Jurkat, Clone E6-1 (cell line): ENCODE measurements around the gene RADIL.

ENCODE experiments used
- DNase-seq: peaks from one replicate; pipeline ENCODE4 v3.0.0-alpha.2; 2011; ENCODE audit warnings: low read depth, low spot score
- H3K4me3 ChIP-seq: 2 replicates; pipeline ENCODE4 v1.5.1; 2011; ENCODE audit warnings: mild to moderate bottlenecking, low read length, control low read depth, moderate library complexity

The RADIL gene

GRCh38 chr7:4769761-4770160 lies 113.8 kb downstream of the RADIL start:
- H3K4me3 ChIP-seq, result no peak overlapping the region
- DNase-seq, result no peak

- no peak overlapping the region for H3K4me3 ChIP-seq
- no peak for DNase-seq
Observed at GRCh38 chr7:4768597-4769569, 114.6 kb downstream of the RADIL start.

- no peak overlapping the region for H3K4me3 ChIP-seq
- DNase-seq, result no peak
Observed at GRCh38 chr7:4766666-4767519, 116.6 kb downstream of the RADIL start.

GRCh38 chr7:4765776-4766490 lies 117.6 kb downstream of the RADIL start:
- H3K4me3 ChIP-seq, result no peak overlapping the region
- DNase-seq, result no peak

GRCh38 chr7:4764402-4765007 lies 119.0 kb downstream of the RADIL start:
- H3K4me3 ChIP-seq, result no peak overlapping the region

GRCh38 chr7:4763794-4764185 lies 119.7 kb downstream of the RADIL start:
- no peak for DNase-seq
- no peak overlapping the region for H3K4me3 ChIP-seq

More at GRCh38 chr7:4764402-4765007, 119.0 kb downstream of the RADIL start:
- no peak for DNase-seq

GRCh38 chr7:4763091-4763793 lies 120.3 kb downstream of the RADIL start:
- DNase-seq, result no peak
- no peak overlapping the region for H3K4me3 ChIP-seq

GRCh38 chr7:4762121-4763055 lies 121.1 kb downstream of the RADIL start:
- no peak overlapping the region for H3K4me3 ChIP-seq
- no peak for DNase-seq

GRCh38 chr7:4760952-4761351 lies 122.6 kb downstream of the RADIL start:
- no peak overlapping the region for H3K4me3 ChIP-seq
- DNase-seq, result no peak

GRCh38 chr7:4759211-4759610 lies 124.3 kb downstream of the RADIL start:
- DNase-seq, result no peak
- no peak overlapping the region for H3K4me3 ChIP-seq

GRCh38 chr7:4758791-4759190 lies 124.7 kb downstream of the RADIL start:
- H3K4me3 ChIP-seq, result no peak overlapping the region
- no peak for DNase-seq

GRCh38 chr7:4758111-4758510 lies 125.4 kb downstream of the RADIL start:
- no peak for DNase-seq
- no peak overlapping the region for H3K4me3 ChIP-seq

- no peak for DNase-seq
- H3K4me3 ChIP-seq, result no peak overlapping the region
Observed at GRCh38 chr7:4755045-4755444, 128.5 kb downstream of the RADIL start.

- DNase-seq, result no peak
Observed at GRCh38 chr7:4754433-4755010, 129.0 kb downstream of the RADIL start.

GRCh38 chr7:4753598-4754432 lies 129.7 kb downstream of the RADIL start:
- H3K4me3 ChIP-seq, result no peak overlapping the region
- peak; percentile 32 for DNase-seq

More at GRCh38 chr7:4754433-4755010, 129.0 kb downstream of the RADIL start:
- no peak overlapping the region for H3K4me3 ChIP-seq

GRCh38 chr7:4751398-4751947 lies 132.0 kb downstream of the RADIL start:
- H3K4me3 ChIP-seq, result no peak overlapping the region
- DNase-seq, result no peak
